K562 (cell line): ENCODE results near the gene DLX4. TPM values are rescaled to one million over a fixed set of nuclear protein-coding genes. Genes with fewer than 3 reads are reported as not detected.

ENCODE experiments used
- ATAC-seq: fragments of 200-7000 bp; cut with Tn5 transposase; 3 replicates; pipeline ENCODE4 v1.9.1; 2020; ENCODE audit warnings: moderate library complexity
- BruUV-seq: library from RNA; stranded (reverse); fragments of 400-500 nt; replicated peaks from 2 replicates; lab custom pipeline; 2021; lab: Mats Ljungman, UMichigan
- CTCF ChIA-PET: fragments of 300-600 bp; formaldehyde crosslinking; extraction: SDS; loops from one replicate; lab custom pipeline; 2021; ENCODE audit warnings: low intra/inter-chr PET ratio; lab: Yijun Ruan, JAX
- POLR2A ChIA-PET: fragments of 300-600, 350-650 bp; sonication (Branson Sonifier 250); formaldehyde crosslinking; extraction: SDS; loops from one replicate; lab custom pipeline; 2021; ENCODE audit warnings: antibody characterized with exemption, inconsistent platforms; lab: Yijun Ruan, JAX
- DNase-seq, 4 experiments: peaks; one replicate each; pipeline versions ENCODE4 v3.0.0 to v3.0.0-alpha.2; 2011 to 2018; ENCODE audit warnings: low spot score in 3 of 4, mixed read lengths in 3 of 4; ENCODE audit errors: extremely low read depth in 1 of 4
- FAIRE-seq: peaks from 2 replicates; lab custom pipeline; 2011; peaks lifted over from hg19 to GRCh38; lab: Jason Lieb, UNC
- H2AFZ ChIP-seq: 2 replicates; pipeline ENCODE4 v1.6.0; 2011; ENCODE audit warnings: low read depth, low read length, control low read depth, inconsistent platforms
- H3K27ac ChIP-seq: fragments of 200-600 bp; 3 replicates; pipeline ENCODE4 v1.8.0; 2011; ENCODE audit warnings: low read depth, mild to moderate bottlenecking, control low read depth, inconsistent platforms, low read length, moderate library complexity, mixed read lengths; ENCODE audit errors: extremely low read depth
- H3K27me3 ChIP-seq, 2 experiments: fragments of 300-600 bp in 1 of 2; 2 replicates in 1 of 2; 3 replicates in 1 of 2; pipeline versions ENCODE4 v1.6.0 to v1.8.0; 2011; ENCODE audit warnings: inconsistent platforms in 2 of 2, low read length in 2 of 2, mild to moderate bottlenecking in 1 of 2, mixed read lengths in 1 of 2, moderate library complexity in 1 of 2; ENCODE audit not compliant: control insufficient read depth in 2 of 2, insufficient read depth in 2 of 2
- H3K36me3 ChIP-seq: fragments of 300-600 bp; 3 replicates; pipeline ENCODE4 v1.8.0; 2011; ENCODE audit warnings: mild to moderate bottlenecking, low read length, inconsistent platforms; ENCODE audit not compliant: control insufficient read depth, insufficient read depth
- H3K4me1 ChIP-seq, 2 experiments: fragments of 200-600 bp in 1 of 2; replicated peaks in 1 of 2; 2 replicates in 1 of 2; 3 replicates in 1 of 2; pipeline versions ENCODE4 v1.5.1 to v1.8.0; 2011; ENCODE audit warnings: inconsistent platforms in 2 of 2, low read length in 2 of 2, mild to moderate bottlenecking in 1 of 2, mixed read lengths in 1 of 2, moderate library complexity in 1 of 2; ENCODE audit not compliant: control insufficient read depth in 2 of 2, insufficient read depth in 2 of 2
- H3K4me2 ChIP-seq: 2 replicates; pipeline ENCODE4 v1.6.1; 2011; ENCODE audit warnings: low read length, control low read depth, inconsistent platforms, mixed read lengths; ENCODE audit not compliant: insufficient read depth
- H3K4me3 ChIP-seq: fragments of 200-600 bp; sonication (generic), shearing (Covaris generic); 2 replicates; pipeline ENCODE4 v1.5.1; 2016; ENCODE audit warnings: control low read depth, inconsistent platforms
- H3K79me2 ChIP-seq: fragments of 200-600 bp; 3 replicates; pipeline ENCODE4 v1.8.0; 2011; ENCODE audit warnings: low read length, inconsistent platforms; ENCODE audit not compliant: control insufficient read depth, insufficient read depth
- H3K9ac ChIP-seq, 2 experiments: 2 replicates each; pipeline versions ENCODE4 v1.6.0 to v1.6.1; 2011; ENCODE audit warnings: low read depth in 2 of 2, low read length in 2 of 2, control low read depth in 1 of 2, inconsistent platforms in 1 of 2, mild to moderate bottlenecking in 1 of 2, mixed read lengths in 1 of 2; ENCODE audit not compliant: insufficient read depth in 1 of 2
- H3K9me1 ChIP-seq: one replicate; pipeline ENCODE4 v1.6.0; 2011; ENCODE audit warnings: inconsistent platforms, mild to moderate bottlenecking, low read length, moderate library complexity; ENCODE audit not compliant: control insufficient read depth, insufficient read depth
- H3K9me3 ChIP-seq: replicated peaks from 2 replicates; pipeline ENCODE4 v1.5.1; 2011; ENCODE audit warnings: low read depth, low read length, inconsistent platforms; ENCODE audit not compliant: control insufficient read depth, insufficient read depth
- H4K20me1 ChIP-seq: replicated peaks from 2 replicates; pipeline ENCODE4 v1.6.1; 2011; ENCODE audit warnings: low read length, inconsistent platforms, mixed read lengths; ENCODE audit not compliant: control insufficient read depth, insufficient read depth
- KHSRP ChIP-seq: fragments of 450-650 bp; IDR thresholded peaks from 2 replicates; pipeline ENCODE4 v1.6.1; 2017
- MTA3 ChIP-seq: fragments of 450-650 bp; formaldehyde crosslinking; IDR thresholded peaks from 2 replicates; pipeline ENCODE4 v1.6.1; 2017; ENCODE audit warnings: mild to moderate bottlenecking, borderline replicate concordance
- NFIC ChIP-seq: fragments of 450-650 bp; IDR thresholded peaks from 2 replicates; pipeline ENCODE4 v1.6.1; 2017; ENCODE audit warnings: mild to moderate bottlenecking, inconsistent platforms
- NR2F6 ChIP-seq: fragments of 450-650 bp; formaldehyde crosslinking; IDR thresholded peaks from 2 replicates; pipeline ENCODE4 v1.4.0; 2020; ENCODE audit warnings: mild to moderate bottlenecking
- PTTG1 ChIP-seq: fragments of 450-650 bp; IDR thresholded peaks from 2 replicates; pipeline ENCODE4 v1.6.1; 2016; ENCODE audit warnings: low read depth, mild to moderate bottlenecking, missing genetic modification characterization, missing compliant biosample characterization
- PURB ChIP-seq: sonication (generic); formaldehyde crosslinking; IDR thresholded peaks from 2 replicates; pipeline ENCODE4 v1.9.0; 2021; ENCODE audit warnings: low read depth, mild to moderate bottlenecking, missing genetic modification reagents
- WGBS: fragments of 100-300 bp; shearing (Covaris generic); methylation state at CpG from one replicate; pipeline ENCODE4 v1.1.6; 2016; ENCODE audit warnings: low coverage, mixed read lengths; ENCODE audit not compliant: insufficient coverage; ENCODE audit errors: missing lambda C conversion rate; 5-methylcytosine and 5-hydroxymethylcytosine counted together
- in situ Hi-C: fragments of 300-500 bp; cut with MboI; formaldehyde crosslinking; loops from 4 replicates; pipeline ENCODE4 v1.15.0; 2018; ENCODE audit warnings: inconsistent platforms, mixed read lengths
- intact Hi-C: fragments of 100-400 bp; cut with micrococcal nuclease; formaldehyde crosslinking; loops from 2 replicates; pipeline ENCODE4 v1.14.2; 2022
- polyA plus RNA-seq, 8 experiments: library from polyadenylated mRNA; depleted of rRNA in 4 of 8; stranded (reverse) in 5 of 8; unstranded in 3 of 8; fragments of >200 nt; fragmentation: Nextera tagmentation in 2 of 8; fragmentation: Illumina TruSeq in 1 of 8; extraction: Ambion mirVana in 2 of 8; extraction: Trizol in 1 of 8; gene quantifications; 2 replicates each; pipeline versions ENCODE4 v1.2.1 to v1.2.3, GENCODE V29; 2011 to 2014; ENCODE audit warnings: inconsistent platforms in 1 of 8, missing spikeins in 1 of 8
- total RNA-seq, 7 experiments: library from RNA; depleted of rRNA in 6 of 7; stranded (reverse); fragments of >200 nt in 6 of 7; fragmentation: Illumina TruSeq in 2 of 7; extraction: Trizol in 2 of 7; gene quantifications; 2 replicates each; pipeline versions ENCODE4 v1.2.1 to v1.2.3, GENCODE V29; 2011 to 2021; ENCODE audit warnings: low replicate concordance in 1 of 7
- TF ChIP-seq, protein P1 (sequence below): fragments of 250-450 bp; sonication (Bioruptor Pico); IDR thresholded peaks from 2 replicates; pipeline ENCODE4 v1.6.1; 2021; ENCODE audit warnings: mild to moderate bottlenecking

Gene DLX4
- total and polyA plus RNA-seq, 9 of the 15 experiments (the other 6 are each of a cell fraction or from before 2014, with no cell fraction given), result 0.15 to 2.2 (median 0.58) TPM

- Histone ChIP-seq H3K9me3 (no peaks in the 10 kb centered on the region), H2AFZ (no peak overlapping the region), H3K27me3 (peaks cover 31 to 71% of the 10 kb centered on the region in 2 experiments; a peak in 4 of 5 replicates), H4K20me1 (peaks cover 7% of the 10 kb centered on the region), H3K27ac (no peak overlapping the region), H3K79me2 (no peaks in the 10 kb centered on the region), H3K9me1 (no peaks in the 10 kb centered on the region), H3K4me1 (peaks cover 0 to 4% of the 10 kb centered on the region in 2 experiments; a peak in 2 of 5 replicates)
- CTCF ChIA-PET, result no interaction called here
- in situ Hi-C loops, result no loop called here
- 0% methylated on average over 4 of the region's 4 CpGs for WGBS
- TF ChIP-seq, protein P1, sequence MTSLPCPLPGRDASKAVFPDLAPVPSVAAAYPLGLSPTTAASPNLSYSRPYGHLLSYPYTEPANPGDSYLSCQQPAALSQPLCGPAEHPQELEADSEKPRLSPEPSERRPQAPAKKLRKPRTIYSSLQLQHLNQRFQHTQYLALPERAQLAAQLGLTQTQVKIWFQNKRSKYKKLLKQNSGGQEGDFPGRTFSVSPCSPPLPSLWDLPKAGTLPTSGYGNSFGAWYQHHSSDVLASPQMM (CRISPR knock-in tag), result no peak
- TF ChIP-seq PURB (CRISPR knock-in tag), result no peak
- TF ChIP-seq NFIC, result no peak
- no peak for TF ChIP-seq KHSRP
- TF ChIP-seq PTTG1 (tag), result no peak
- TF ChIP-seq NR2F6 (CRISPR knock-in tag), result no peak
- no peak for TF ChIP-seq MTA3
- TF ChIP-seq, all 486 proteins: peak for 0
- H3K4me3 ChIP-seq, result no peak overlapping the region
- no peak overlapping the region; a peak in 1 of 4 replicates for H3K9ac ChIP-seq
- FAIRE-seq (no peak), ATAC-seq (no peak), DNase-seq (no peak)
- H3K36me3 ChIP-seq, result no peaks in the 10 kb centered on the region
- no TSS peak for BruUV-seq
- POLR2A ChIA-PET, result interaction anchor here (0.6 kb wide), 1 partner anchor 398 kb away, joined by 3 read pairs; no protein-coding TSS in a partner anchor
- H3K4me2 ChIP-seq, result no peak overlapping the region
- intact Hi-C loops, result no loop called here
Observed at GRCh38 chr17:49989518-49989880, 20.5 kb downstream of the DLX4 start.
